Renal cortical epithelial cell (primary cell): Measurements from ENCODE around the gene ABCC8. TPM values are rescaled to one million over a fixed set of nuclear protein-coding genes. Genes with fewer than 3 reads are reported as not detected.
A peak's percentile ranks its signal among the peaks of the same experiment; 100 is the strongest.

Source experiments
- DNase-seq: peaks from one replicate; pipeline ENCODE4 v3.0.0-alpha.2; 2011; ENCODE audit warnings: low read depth
- total RNA-seq: library from RNA; depleted of rRNA; stranded (reverse); fragments of >200 nt; gene quantifications from 2 replicates; pipeline ENCODE4 v1.2.3, GENCODE V29; 2014

ABCC8 gene
- total RNA-seq, 1 donor from 2014 or later, result not detected

GRCh38 chr11:17505146-17505545 is 28.5 kb upstream of the ABCC8 start:
- no peak for DNase-seq

- peak; percentile 47 for DNase-seq
These were observed 27.9 kb upstream of the ABCC8 start for GRCh38 chr11:17504330-17505107.

- no peak for DNase-seq
These were observed 26.0 kb upstream of the ABCC8 start for GRCh38 chr11:17502630-17503029.

- no peak for DNase-seq
These were observed 24.0 kb upstream of the ABCC8 start for GRCh38 chr11:17500673-17501072.

GRCh38 chr11:17498475-17498874 is 21.8 kb upstream of the ABCC8 start:
- no peak for DNase-seq

GRCh38 chr11:17498058-17498457 is 21.4 kb upstream of the ABCC8 start:
- no peak for DNase-seq

- DNase-seq, result peak; percentile 26
These were observed 19.8 kb upstream of the ABCC8 start for GRCh38 chr11:17496406-17496805.

- no peak for DNase-seq
These were observed 17.4 kb upstream of the ABCC8 start for GRCh38 chr11:17494019-17494418.

- DNase-seq, result no peak
These were observed 14.3 kb upstream of the ABCC8 start for GRCh38 chr11:17490938-17491337.

- DNase-seq, result no peak
These were observed 13.6 kb upstream of the ABCC8 start for GRCh38 chr11:17490232-17490631.

- DNase-seq, result no peak
These were observed 13.1 kb upstream of the ABCC8 start for GRCh38 chr11:17489751-17490150.

- no peak for DNase-seq
These were observed 11.9 kb upstream of the ABCC8 start for GRCh38 chr11:17488563-17488962.

- no peak for DNase-seq
These were observed 10.0 kb upstream of the ABCC8 start for GRCh38 chr11:17486646-17487045.

GRCh38 chr11:17483505-17483904 is 6.9 kb upstream of the ABCC8 start:
- DNase-seq, result no peak

GRCh38 chr11:17481905-17482304 is 5.3 kb upstream of the ABCC8 start:
- DNase-seq, result no peak

GRCh38 chr11:17479284-17480214 is 2.9 kb upstream of the ABCC8 start:
- peak; percentile 19 for DNase-seq

GRCh38 chr11:17478070-17478469 is 1.4 kb upstream of the ABCC8 start:
- no peak for DNase-seq

- DNase-seq, result no peak
These were observed 716 bp upstream of the ABCC8 start for GRCh38 chr11:17477361-17477760.

- DNase-seq, result no peak
These were observed 364 bp upstream of the ABCC8 start for GRCh38 chr11:17477084-17477333.

GRCh38 chr11:17475666-17476316 is 854 bp downstream of the ABCC8 start:
- DNase-seq, result no peak

- peak; percentile 11 for DNase-seq
These were observed 3.4 kb downstream of the ABCC8 start for GRCh38 chr11:17473071-17473744.

GRCh38 chr11:17472467-17472866 is 4.2 kb downstream of the ABCC8 start:
- DNase-seq, result no peak
